HG02588 (cell line): ENCODE data around the gene TMEM51.
"Not testable (repeated sequence)": the region's sequence is repeated elsewhere in the genome, so short reads cannot be mapped to it uniquely, and the experiment has no call there.

Experiments
- ATAC-seq: cut with Tn5 transposase; IDR thresholded peaks from one replicate; pipeline ENCODE4 v1.9.1; 2021; ENCODE audit warnings: mild to moderate bottlenecking, moderate library complexity; ENCODE audit not compliant: unreplicated experiment

Gene TMEM51

GRCh38 chr1:15175324-15176094 is 22.0 kb downstream of the TMEM51 start:
- not testable (repeated sequence) for ATAC-seq

- ATAC-seq, result no peak
Observed at GRCh38 chr1:15176120-15176519, 22.6 kb downstream of the TMEM51 start.

- ATAC-seq, result no peak
Observed at GRCh38 chr1:15176898-15177665, 23.5 kb downstream of the TMEM51 start.

- ATAC-seq, result no peak
Observed at GRCh38 chr1:15177710-15178166, 24.2 kb downstream of the TMEM51 start.

- ATAC-seq, result no peak
Observed at GRCh38 chr1:15178571-15179484, 25.3 kb downstream of the TMEM51 start.

GRCh38 chr1:15179485-15179883 is 25.9 kb downstream of the TMEM51 start:
- ATAC-seq, result no peak

- no peak for ATAC-seq
Observed at GRCh38 chr1:15180189-15180588, 26.6 kb downstream of the TMEM51 start.

- ATAC-seq, result no peak
Observed at GRCh38 chr1:15180945-15181523, 27.5 kb downstream of the TMEM51 start.

- no peak for ATAC-seq
Observed at GRCh38 chr1:15181564-15181963, 28.0 kb downstream of the TMEM51 start.

- no peak for ATAC-seq
Observed at GRCh38 chr1:15184436-15185241, 31.1 kb downstream of the TMEM51 start.

- no peak for ATAC-seq
Observed at GRCh38 chr1:15185617-15186016, 32.1 kb downstream of the TMEM51 start.

GRCh38 chr1:15186073-15186845 is 32.7 kb downstream of the TMEM51 start:
- ATAC-seq, result no peak

- ATAC-seq, result no peak
Observed at GRCh38 chr1:15186846-15187151, 33.3 kb downstream of the TMEM51 start.

GRCh38 chr1:15187175-15188129 is 33.9 kb downstream of the TMEM51 start:
- ATAC-seq, result no peak

GRCh38 chr1:15188130-15188524 is 34.6 kb downstream of the TMEM51 start:
- ATAC-seq, result no peak

GRCh38 chr1:15188678-15189077 is 35.1 kb downstream of the TMEM51 start:
- ATAC-seq, result no peak

GRCh38 chr1:15189692-15190370 is 36.3 kb downstream of the TMEM51 start:
- ATAC-seq, result no peak

GRCh38 chr1:15191267-15191666 is 37.7 kb downstream of the TMEM51 start:
- no peak for ATAC-seq
